Activated CD8-positive, alpha-beta memory T cell treated with anti-CD3 and anti-CD28 coated beads, Interleukin-2, amount 50 U/mL, for 24 hours (primary cell): ENCODE data around the gene PACSIN2.
"Not testable (repeated sequence)": the region's sequence is repeated elsewhere in the genome, so short reads cannot be mapped to it uniquely, and the experiment has no call there.

Experiments used
- DNase-seq: peaks from one replicate; pipeline ENCODE4 v3.0.0-alpha.2; 2020; ENCODE audit errors: extremely low read depth

PACSIN2 gene

GRCh38 chr22:42967005-42967404 lies 47.9 kb downstream of the PACSIN2 start:
- no peak for DNase-seq

GRCh38 chr22:42966497-42966896 lies 48.5 kb downstream of the PACSIN2 start:
- no peak for DNase-seq

- no peak for DNase-seq
These were observed 49.8 kb downstream of the PACSIN2 start for GRCh38 chr22:42964994-42965699.

- DNase-seq: no peak
These were observed 51.7 kb downstream of the PACSIN2 start for GRCh38 chr22:42963231-42963595.

GRCh38 chr22:42962295-42963230 lies 52.4 kb downstream of the PACSIN2 start:
- DNase-seq: no peak

- no peak for DNase-seq
These were observed 53.1 kb downstream of the PACSIN2 start for GRCh38 chr22:42961810-42962209.

- DNase-seq: not testable (repeated sequence)
These were observed 53.6 kb downstream of the PACSIN2 start for GRCh38 chr22:42961400-42961690.

- no peak for DNase-seq
These were observed 54.2 kb downstream of the PACSIN2 start for GRCh38 chr22:42960531-42961399.

- no peak for DNase-seq
These were observed 55.1 kb downstream of the PACSIN2 start for GRCh38 chr22:42959576-42960509.

- DNase-seq: no peak
These were observed 56.0 kb downstream of the PACSIN2 start for GRCh38 chr22:42958937-42959336.

- no peak for DNase-seq
These were observed 57.0 kb downstream of the PACSIN2 start for GRCh38 chr22:42957958-42958357.

- no peak for DNase-seq
These were observed 57.4 kb downstream of the PACSIN2 start for GRCh38 chr22:42957544-42957943.

- DNase-seq: no peak
These were observed 59.1 kb downstream of the PACSIN2 start for GRCh38 chr22:42955848-42956247.

GRCh38 chr22:42955087-42955635 lies 59.8 kb downstream of the PACSIN2 start:
- DNase-seq: no peak

GRCh38 chr22:42953751-42954150 lies 61.2 kb downstream of the PACSIN2 start:
- DNase-seq: not testable (repeated sequence)

GRCh38 chr22:42951093-42951710 lies 63.7 kb downstream of the PACSIN2 start:
- no peak for DNase-seq

- no peak for DNase-seq
These were observed 64.7 kb downstream of the PACSIN2 start for GRCh38 chr22:42950281-42950680.

GRCh38 chr22:42949159-42949558 lies 65.8 kb downstream of the PACSIN2 start:
- no peak for DNase-seq

- DNase-seq: no peak
These were observed 66.7 kb downstream of the PACSIN2 start for GRCh38 chr22:42948294-42948693.
